ENCODE measurements around the gene VAMP8.

GRCh38 chr2:85613717-85614515 lies 36.5 kb downstream of the VAMP8 start:
- TF ChIP-seq, protein P1, sequence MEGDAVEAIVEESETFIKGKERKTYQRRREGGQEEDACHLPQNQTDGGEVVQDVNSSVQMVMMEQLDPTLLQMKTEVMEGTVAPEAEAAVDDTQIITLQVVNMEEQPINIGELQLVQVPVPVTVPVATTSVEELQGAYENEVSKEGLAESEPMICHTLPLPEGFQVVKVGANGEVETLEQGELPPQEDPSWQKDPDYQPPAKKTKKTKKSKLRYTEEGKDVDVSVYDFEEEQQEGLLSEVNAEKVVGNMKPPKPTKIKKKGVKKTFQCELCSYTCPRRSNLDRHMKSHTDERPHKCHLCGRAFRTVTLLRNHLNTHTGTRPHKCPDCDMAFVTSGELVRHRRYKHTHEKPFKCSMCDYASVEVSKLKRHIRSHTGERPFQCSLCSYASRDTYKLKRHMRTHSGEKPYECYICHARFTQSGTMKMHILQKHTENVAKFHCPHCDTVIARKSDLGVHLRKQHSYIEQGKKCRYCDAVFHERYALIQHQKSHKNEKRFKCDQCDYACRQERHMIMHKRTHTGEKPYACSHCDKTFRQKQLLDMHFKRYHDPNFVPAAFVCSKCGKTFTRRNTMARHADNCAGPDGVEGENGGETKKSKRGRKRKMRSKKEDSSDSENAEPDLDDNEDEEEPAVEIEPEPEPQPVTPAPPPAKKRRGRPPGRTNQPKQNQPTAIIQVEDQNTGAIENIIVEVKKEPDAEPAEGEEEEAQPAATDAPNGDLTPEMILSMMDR (IDR thresholded peaks at IDR 0.05; ENCODE audit: low read depth, low read length, missing input control) = no peak
- no peak for TF ChIP-seq ZBTB33 (IDR thresholded peaks at IDR 0.05)
- no peak for TF ChIP-seq NR2F2 (IDR thresholded peaks at IDR 0.05)
- TF ChIP-seq TAF1 (conservative IDR thresholded peaks at IDR 0.05) = no peak
- TF ChIP-seq, protein P2, sequence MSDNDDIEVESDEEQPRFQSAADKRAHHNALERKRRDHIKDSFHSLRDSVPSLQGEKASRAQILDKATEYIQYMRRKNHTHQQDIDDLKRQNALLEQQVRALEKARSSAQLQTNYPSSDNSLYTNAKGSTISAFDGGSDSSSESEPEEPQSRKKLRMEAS (IDR thresholded peaks at IDR 0.05) = no peak
- no peak for TF ChIP-seq GABPA (IDR thresholded peaks at IDR 0.05 in 1 of 2, conservative IDR thresholded peaks at IDR 0.05 in 1 of 2)
- TF ChIP-seq, protein P3, sequence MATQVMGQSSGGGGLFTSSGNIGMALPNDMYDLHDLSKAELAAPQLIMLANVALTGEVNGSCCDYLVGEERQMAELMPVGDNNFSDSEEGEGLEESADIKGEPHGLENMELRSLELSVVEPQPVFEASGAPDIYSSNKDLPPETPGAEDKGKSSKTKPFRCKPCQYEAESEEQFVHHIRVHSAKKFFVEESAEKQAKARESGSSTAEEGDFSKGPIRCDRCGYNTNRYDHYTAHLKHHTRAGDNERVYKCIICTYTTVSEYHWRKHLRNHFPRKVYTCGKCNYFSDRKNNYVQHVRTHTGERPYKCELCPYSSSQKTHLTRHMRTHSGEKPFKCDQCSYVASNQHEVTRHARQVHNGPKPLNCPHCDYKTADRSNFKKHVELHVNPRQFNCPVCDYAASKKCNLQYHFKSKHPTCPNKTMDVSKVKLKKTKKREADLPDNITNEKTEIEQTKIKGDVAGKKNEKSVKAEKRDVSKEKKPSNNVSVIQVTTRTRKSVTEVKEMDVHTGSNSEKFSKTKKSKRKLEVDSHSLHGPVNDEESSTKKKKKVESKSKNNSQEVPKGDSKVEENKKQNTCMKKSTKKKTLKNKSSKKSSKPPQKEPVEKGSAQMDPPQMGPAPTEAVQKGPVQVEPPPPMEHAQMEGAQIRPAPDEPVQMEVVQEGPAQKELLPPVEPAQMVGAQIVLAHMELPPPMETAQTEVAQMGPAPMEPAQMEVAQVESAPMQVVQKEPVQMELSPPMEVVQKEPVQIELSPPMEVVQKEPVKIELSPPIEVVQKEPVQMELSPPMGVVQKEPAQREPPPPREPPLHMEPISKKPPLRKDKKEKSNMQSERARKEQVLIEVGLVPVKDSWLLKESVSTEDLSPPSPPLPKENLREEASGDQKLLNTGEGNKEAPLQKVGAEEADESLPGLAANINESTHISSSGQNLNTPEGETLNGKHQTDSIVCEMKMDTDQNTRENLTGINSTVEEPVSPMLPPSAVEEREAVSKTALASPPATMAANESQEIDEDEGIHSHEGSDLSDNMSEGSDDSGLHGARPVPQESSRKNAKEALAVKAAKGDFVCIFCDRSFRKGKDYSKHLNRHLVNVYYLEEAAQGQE (IDR thresholded peaks at IDR 0.05) = no peak
- TF ChIP-seq YY1 (IDR thresholded peaks at IDR 0.05) = no peak
- no peak for TF ChIP-seq SP1 (IDR thresholded peaks at IDR 0.05)
- no peak for TF ChIP-seq EGR1 (IDR thresholded peaks at IDR 0.05; ENCODE audit: low read depth in 2 of 2)
- TF ChIP-seq RAD21 (IDR thresholded peaks at IDR 0.05) = no peak
- no peak for TF ChIP-seq FOXA2 (IDR thresholded peaks at IDR 0.05)
